Fibroblast of skin of right biceps (primary cell): Measurements from ENCODE around the gene DZIP1.
"Not testable (repeated sequence)": the region's sequence is repeated elsewhere in the genome, so short reads cannot be mapped to it uniquely, and the experiment has no call there.

ENCODE experiments used
- DNase-seq: peaks from one replicate; pipeline ENCODE4 v3.0.0-alpha.2; 2013

The DZIP1 gene, protein sequence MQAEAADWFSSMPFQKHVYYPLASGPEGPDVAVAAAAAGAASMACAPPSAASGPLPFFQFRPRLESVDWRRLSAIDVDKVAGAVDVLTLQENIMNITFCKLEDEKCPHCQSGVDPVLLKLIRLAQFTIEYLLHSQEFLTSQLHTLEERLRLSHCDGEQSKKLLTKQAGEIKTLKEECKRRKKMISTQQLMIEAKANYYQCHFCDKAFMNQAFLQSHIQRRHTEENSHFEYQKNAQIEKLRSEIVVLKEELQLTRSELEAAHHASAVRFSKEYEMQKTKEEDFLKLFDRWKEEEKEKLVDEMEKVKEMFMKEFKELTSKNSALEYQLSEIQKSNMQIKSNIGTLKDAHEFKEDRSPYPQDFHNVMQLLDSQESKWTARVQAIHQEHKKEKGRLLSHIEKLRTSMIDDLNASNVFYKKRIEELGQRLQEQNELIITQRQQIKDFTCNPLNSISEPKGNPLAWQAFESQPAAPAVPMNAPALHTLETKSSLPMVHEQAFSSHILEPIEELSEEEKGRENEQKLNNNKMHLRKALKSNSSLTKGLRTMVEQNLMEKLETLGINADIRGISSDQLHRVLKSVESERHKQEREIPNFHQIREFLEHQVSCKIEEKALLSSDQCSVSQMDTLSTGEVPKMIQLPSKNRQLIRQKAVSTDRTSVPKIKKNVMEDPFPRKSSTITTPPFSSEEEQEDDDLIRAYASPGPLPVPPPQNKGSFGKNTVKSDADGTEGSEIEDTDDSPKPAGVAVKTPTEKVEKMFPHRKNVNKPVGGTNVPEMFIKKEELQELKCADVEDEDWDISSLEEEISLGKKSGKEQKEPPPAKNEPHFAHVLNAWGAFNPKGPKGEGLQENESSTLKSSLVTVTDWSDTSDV

DNA sequence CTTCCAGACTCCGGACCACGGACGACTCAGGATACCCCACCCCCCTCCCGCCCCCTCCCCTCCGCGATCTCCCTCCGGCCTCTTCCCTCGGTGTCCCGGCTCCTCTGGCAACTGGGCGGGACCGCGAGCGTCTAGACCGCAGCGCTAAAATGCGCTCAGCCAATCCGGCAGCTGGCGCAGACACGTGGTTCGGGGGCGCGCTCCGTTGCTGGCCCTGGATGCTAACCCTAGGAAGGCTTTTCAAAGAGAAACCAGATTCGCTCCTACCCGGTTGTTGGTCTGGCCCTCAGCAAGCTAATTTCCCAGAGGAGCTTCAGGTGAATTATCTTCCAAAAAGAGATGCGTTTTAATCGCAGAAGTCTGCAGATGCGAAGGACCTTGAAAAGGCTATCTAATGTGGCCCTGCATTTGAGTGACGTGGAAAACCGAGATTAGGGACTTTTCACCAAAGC lies at the start of gene DZIP1:
Gene DZIP1, minus strand, starts transcription at position 106 of the 452 bp plus-strand sequence. CDS start 2,677 bp downstream, outside the sequence.
- peak; percentile 88 for DNase-seq

DNA sequence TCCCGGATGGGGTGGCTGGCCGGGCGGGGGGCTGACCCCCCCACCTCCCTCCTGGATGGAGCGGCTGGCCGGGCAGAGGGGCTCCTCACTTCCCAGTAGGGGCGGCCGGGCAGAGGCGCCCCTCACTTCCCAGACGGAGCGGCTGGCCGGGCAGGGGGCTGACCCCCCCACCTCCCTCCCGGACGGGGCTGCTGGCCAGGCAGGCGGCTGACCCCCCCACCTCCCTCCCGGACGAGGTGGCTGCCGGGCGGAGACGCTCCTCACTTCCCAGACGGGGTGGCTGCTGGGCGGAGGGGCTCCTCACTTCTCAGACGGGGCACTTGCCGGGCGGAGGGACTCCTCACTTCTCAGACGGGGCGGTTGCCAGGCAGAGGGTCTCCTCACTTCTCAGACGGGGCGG lies 46.5 kb upstream of the DZIP1 start:
- DNase-seq: not testable (repeated sequence)

DNA sequence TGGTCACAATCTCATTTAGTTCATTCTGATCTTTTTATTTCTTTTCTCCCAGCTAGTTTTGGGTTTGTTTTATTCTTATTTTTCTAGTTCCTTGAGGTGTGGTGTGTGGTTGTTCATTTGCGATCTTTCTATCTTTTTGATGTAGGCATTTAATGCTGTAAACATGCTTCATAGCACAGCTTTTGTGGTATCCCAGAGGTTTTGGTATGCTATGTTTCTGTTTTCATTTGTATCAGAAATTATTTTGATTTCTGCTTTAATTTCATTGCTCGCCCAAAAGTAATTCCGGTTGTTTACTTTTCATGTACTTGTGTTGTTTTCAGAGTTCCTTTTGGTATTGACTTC lies 45.0 kb upstream of the DZIP1 start:
- DNase-seq: no peak

DNA sequence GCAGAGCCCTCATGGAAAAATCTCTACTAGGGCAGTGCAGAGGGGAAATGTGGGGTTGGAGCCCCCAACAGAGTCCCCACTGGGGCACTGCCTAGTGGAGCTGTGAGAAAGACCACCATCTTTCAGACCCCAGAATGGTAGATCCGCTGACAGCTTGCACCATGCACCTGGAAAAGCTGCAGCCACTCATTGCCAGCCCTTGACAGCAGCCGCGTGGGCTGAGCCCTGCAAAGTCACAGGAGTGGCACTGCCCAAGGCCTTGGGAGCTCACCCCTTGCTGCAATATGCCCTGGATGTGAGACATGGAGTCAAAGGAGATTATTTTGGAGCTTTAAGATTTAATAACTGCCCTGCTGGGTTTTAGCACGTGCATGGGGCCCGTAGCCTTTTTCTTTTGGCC lies 40.5 kb upstream of the DZIP1 start:
- not testable (repeated sequence) for DNase-seq

DNA sequence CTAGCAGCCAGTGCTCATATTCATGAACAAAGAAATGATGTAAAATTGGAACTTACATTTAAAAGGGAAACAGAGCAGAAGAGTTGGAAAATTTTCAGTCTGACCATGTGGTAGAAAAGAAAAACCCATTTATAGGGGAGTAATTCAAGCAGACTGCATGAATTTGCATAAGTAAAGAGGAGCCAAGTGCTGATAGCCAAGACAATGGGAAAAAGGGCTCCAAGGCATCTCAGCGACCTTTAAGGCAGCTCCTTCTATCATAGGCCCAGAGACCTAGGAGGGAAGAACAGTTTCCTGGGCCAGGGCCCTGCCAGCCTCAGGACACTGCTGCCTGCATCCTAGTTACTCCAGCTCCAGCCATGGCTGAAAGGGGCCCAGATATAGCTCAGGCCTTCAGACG lies 39.9 kb upstream of the DZIP1 start:
- no peak for DNase-seq

DNA sequence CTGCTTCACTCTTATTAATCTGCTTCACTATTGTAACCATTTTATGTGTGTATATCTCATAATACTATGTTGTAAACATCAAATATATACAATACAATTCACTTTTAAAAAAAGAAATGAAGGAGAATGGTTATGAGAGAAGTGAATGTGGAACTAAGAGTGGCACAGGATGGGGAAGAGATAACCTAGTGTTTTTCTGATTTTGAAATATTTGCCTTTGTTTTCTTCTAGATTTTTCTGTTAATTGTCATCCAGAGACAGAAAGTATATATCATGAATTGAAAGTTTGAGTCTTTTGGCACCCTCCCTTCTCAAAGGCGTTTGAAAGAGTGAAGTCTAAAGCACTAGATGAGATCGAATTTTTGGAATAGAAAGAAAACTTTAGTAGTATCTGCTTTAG lies 35.2 kb upstream of the DZIP1 start:
- no peak for DNase-seq

DNA sequence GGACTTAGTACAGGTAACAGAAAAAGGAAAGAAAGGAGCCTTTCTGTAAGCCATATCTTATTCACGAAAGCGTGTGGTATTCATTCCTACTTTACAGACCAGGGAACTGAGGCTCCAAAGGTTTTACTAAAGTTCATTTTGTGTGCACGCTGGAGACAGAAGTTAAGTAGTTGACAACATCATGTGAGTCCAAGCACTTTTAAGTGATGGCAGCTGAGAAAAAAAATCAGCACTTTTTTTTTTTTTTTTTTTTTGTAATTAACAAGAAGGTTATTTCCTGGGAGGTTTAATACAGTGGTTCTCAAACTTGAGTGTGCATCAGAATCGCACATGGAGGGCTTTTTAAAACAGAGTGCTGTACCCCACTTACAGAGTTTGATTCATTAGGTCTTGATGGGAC lies 34.5 kb upstream of the DZIP1 start:
- DNase-seq: no peak

DNA sequence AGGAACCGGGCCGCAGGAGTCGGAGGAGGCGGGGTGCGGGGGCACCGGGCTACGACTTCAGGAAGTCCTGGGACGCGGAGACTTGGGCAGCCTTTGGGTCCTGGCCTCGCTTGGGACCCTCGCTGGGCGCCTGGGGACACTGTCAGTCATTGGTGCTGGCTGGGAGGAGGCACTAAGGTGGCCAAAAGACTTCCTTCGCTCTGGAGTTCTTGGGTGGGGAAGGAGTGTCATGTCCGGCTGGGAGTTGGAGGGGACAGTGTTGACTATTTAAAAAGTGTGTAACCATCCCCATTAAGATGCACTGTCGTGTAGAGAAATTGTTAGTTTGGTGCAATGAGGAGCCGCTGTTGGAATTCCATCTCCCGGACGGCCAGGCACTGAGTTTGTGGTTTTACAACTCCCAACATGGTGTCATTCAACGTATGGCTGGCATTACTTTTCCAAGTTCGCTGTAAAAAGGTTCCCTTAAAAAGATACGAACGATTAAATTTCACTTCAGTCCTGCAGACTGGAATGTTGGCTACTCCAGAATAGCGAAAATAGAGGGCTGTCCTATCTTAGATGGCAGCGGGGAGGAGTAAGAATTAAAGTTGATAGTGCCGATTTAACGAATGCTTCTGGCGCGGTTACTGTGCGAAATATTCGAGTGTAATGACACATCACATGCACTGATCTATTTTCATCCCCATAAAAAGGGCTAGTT lies 33.2 kb upstream of the DZIP1 start:
- peak; percentile 46 for DNase-seq

DNA sequence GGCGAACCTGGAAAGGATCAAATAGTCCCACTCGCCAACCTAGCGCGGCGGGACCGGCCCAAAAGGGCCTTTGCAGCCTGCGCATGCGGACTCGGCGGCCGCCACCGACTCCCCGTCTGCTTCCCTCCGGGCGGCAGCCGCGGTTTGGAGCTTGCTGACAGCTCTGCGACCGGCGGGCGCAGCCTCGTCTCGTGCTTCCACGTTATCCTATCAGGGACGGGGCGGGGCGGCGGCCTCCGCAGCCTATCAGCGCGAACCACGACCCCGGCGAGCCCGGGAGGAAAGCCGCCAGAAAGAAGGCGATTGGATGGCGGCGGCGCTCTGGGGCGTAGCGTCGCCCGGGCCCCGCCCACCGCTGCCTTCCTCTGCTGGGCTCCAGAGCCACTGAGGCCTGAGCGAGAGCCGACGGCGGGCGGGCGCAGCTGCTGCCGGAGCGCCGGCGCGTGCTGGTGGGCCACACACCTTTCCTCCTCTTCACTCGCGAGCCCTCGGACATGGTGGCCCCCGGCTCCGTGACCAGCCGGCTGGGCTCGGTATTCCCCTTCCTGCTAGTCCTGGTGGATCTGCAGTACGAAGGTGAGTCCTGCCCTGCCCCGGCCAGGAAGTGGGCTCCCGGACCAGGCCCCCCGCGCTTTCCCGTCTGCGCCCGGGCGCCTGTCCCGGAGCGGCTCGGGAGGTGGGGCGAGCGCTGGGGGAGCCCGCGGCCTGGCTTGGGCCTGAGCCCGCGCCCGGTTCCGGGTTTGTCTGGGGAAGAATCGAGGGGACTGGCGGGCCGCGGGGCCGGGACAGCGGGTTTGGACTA lies 32.5 kb upstream of the DZIP1 start, which contains the start of gene DNAJC3:
Gene DNAJC3, plus strand, starts transcription at position 378 of the 802 bp plus-strand sequence. Its CDS starts 117 bp downstream, at position 495.
- peak; percentile 98 for DNase-seq

DNA sequence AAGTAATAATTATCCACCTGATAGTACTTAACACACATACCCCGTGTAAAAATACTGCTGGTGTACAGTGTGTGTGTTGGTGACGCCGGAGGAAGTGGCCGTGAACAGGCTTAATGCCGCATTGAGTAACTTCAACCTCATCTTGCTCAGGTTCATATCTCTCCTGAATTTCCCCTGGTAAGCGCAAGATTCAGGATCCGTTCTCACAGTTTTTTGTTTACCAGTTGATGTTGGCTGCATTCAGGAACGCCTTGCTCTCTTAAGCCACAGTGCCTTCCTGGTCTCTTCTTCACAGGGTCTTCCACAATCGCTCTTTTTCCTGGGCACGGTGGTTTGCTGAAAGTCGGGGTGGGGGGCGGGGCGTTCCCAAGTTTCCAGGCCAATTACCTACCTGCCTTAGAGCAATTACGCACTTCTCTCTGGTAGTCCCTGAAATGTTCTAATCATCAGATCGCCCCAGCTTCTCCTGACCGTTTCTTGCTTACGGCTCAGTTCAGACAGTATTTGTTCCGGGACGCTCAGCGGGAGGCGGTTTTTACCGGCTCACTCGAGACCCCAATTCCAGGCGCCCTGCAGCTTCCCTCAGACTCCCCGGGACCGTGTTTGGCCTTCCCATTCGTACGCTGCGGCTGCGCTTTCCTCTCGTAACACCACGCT lies 31.7 kb upstream of the DZIP1 start:
- DNase-seq: no peak

DNA sequence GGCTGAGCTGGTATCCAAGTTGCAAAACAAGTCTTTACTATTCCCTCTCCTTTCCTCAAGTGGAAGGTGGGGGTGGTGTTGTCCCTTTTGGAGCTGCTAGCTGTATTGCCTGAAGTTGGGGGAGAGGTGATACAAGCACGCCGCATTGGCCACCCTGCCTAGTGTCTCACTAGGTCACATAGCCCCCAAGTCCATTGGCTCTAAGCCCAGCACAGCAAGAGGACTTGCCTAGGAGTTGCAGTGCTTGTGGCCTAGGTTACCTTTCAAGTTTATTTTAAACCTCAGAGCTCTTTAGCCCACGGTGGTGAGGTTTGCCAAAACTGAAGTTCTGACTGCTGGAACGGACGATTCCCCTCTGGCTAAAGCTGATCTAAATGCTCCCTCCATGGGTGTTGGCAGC lies 27.1 kb upstream of the DZIP1 start:
- no peak for DNase-seq

DNA sequence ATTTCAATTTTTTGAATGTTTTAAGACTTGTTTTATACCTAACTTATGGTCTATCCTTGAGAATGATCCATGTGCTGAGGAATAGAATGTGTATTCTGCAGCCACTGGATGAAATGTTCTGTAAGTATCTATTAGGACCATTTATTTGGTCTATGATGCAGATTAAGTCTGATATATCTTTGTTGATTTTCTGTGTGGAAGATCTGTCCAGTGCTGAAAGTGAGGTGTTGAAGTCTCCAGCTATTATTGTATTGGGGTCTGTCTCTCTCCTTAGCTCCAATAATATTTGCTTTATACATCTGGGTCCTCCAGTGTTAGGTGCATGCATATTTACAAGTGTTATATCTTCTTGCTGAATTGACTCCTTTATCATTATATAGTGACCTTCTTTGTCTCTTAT lies 22.7 kb upstream of the DZIP1 start:
- not testable (repeated sequence) for DNase-seq

DNA sequence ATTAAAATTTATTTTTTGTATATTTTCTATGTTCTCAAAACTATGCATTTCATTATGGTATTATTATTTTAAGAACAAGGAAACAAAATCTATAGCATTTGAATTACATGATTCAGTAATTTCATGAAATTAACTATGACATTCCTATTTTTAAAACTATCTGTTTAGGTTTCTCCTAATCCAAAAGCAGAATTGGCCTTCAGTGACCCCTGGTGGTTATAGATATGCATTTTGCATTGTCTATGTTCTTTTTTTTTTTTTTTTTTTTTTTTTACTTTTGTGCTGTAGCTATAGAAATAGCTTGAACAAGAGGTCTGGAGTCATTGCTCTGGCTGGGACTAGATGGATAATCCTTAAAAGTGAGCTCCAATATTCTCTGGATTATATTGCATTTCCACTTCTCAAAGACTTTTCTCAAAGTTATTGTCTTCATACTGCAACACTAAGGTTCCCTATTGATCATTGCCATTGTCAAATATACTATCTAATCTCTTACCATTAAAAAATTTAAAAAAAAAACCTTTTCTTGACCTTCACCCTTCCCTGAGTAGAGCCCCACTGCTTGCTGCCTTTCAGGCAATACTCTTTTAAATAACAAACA lies 16.6 kb upstream of the DZIP1 start:
- DNase-seq: peak; percentile 60

DNA sequence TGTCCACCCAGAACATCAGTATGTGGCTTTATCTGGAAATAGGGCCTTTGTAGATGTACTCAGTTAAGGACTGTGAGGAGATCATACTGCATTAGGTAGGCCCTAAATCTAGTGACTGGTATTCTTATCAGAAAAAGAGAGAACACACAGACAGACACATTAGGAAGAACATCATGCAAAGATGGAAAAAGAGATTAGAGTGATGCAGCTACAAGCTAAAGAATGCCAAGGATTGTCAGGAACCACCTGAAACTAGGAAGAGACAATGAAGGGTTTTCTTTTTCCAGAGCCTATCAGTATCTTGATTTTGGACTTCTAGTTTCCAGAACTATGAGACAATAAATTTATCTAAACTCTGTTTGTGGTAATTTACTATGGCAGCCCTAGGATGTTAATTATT lies 15.0 kb upstream of the DZIP1 start:
- DNase-seq: no peak

DNA sequence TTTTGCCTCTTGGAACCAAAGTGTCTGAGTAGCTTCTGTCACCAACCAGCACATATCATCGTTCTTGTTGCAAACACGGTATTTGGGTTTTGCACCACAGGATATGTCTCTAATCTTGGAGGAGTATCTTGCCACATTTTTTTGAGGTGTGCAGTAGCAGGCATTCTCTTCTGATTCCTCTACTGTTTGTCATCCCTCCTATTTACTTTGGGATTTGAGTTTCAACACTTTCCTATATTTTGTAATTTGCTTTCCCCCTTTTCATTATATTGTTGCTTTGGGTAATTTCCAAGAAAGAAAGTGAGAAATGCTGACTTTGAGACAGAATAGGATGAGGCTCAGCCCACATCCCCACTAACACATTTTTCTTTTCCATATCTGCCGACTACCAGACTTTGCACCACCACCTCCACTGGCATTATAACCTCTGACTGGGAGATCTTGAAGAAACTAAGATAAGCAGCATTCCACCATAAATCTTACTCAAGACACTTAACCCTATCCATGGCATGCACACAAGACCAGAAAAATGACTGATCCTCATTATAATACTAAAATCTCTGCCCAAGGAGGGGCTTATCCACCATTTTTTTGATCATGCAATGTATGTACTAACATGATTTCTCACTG lies 12.0 kb upstream of the DZIP1 start:
- no peak for DNase-seq

DNA sequence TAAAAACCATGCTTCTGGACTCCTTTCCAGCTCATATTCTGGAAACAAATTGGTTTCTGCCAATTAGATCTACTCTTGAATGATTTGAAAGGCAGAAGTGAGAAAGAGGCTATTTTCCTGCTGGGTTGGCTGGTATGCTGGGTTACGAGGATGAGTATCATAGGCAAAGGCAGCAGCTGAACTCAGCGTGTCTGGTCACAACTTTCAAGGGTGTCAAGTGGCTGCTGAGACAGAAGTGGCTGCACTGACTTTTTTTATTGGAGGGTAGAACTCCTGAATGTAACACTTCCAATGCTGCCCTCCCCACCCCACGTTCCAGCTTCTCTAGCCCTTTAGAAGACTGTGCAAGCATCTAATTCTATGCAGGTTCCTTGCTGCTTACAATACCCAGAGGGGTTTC lies 8.3 kb upstream of the DZIP1 start:
- DNase-seq: no peak

DNA sequence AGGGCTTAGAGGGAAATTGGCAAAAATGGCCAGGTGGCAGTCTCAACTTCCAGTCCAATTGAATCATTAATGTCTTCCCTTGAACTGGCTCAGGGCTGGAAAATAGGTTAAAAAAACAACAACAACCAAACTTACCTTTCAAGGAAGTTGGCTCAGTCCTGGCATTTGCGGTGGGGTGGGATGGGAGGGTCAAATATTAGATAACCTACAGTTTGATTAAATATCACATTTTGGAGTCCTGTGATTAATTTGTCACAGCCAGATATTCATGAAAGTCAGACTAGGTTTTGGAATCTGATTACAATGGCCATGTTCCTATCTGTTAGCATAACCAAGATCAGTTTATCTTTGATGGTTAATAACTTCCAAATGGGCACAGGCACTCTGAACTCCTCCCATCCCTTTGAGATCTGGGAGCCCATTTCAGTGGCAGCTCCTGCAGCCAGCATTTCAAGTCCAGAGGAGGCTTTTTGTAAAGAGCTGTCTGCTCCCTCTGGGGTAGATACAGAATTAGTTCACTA lies 7.8 kb upstream of the DZIP1 start:
- no peak for DNase-seq

DNA sequence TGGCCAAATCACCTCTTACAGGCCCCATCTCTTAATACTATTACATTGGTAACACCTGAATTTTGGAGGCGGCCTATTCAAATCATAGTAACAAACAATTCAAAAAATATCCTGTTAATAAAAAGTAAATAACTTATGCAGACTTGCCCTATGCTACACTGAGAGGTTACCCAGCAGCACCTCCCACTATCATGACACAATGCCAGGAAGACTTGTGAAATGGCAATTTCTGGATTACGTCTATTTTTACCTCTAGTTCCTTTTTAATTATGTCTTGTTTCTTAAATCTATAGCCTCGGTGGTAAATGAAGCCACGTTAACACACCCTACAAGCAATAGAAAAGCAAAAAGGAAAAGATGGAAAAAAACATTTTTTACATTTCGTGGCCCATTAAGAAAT lies 6.2 kb upstream of the DZIP1 start:
- DNase-seq: no peak

DNA sequence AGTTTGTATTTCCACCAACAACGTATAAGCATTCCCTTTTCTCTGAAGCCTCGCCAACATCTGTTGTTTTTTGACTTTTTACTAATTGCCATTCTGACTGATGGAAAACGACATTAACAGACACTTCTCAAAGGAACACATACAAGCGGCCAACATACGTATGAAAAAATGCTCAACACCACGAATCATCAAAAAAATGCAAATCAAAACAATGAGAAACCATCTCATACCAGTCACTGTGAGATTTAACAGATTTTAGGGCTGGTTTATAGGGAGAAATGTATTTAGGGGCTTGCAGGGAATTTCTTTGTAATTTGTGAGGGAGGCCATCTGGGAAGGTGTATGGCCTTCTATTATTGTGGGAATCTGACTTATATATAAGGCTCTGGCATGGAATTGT lies 2.8 kb upstream of the DZIP1 start:
- peak; percentile 31 for DNase-seq

DNA sequence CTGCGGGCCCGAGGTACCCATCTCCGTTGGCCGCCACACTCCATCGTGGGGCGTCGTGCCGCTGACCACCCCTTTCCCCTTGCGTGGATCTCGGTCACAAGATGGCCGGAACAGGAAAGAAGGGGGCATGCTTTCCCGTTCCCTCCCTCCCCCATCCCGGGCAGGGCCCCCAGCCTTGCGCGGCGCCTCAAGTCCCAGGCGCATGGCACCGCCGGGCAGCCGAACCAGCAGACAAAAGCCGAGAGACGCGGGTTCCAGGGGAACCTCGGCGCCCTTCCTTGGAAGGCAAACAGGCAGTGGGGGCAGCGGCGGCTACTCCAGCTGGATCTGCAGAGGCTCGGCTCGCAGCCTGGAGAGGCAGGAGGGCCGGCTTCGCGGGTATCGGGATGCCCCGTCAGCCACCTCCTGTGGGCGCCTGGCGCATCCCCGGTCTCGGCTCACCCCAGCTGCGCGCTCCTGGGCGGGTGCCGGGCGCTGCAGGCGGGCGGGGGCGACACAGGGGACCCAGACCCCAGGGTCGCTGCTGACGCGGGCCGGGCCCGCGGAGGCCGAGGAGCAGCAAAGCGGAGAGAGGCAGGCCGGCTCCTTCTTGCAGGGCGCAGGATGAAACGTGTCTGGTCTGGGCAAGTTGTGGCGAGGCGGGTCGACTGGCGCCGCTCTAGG lies 439 bp downstream of the DZIP1 start:
- DNase-seq: peak; percentile 44
